GM19395 (cell line): ENCODE measurements around the gene SMARCB1.

Source experiments
- ATAC-seq: cut with Tn5 transposase; IDR thresholded peaks from one replicate; pipeline ENCODE4 v1.9.1; 2021; ENCODE audit warnings: mild to moderate bottlenecking, moderate library complexity; ENCODE audit not compliant: unreplicated experiment

The SMARCB1 gene

GRCh38 chr22:23786752-23787599 lies at the start of gene SMARCB1:
Gene SMARCB1, plus strand, starts transcription at chr22:23786966. Its CDS starts 204 bp downstream, at chr22:23787170.
- peak; percentile 67 for ATAC-seq

GRCh38 chr22:23737696-23738095 lies 49.1 kb upstream of the SMARCB1 start:
- ATAC-seq = no peak

GRCh38 chr22:23742505-23743264 lies 44.1 kb upstream of the SMARCB1 start:
- ATAC-seq = no peak

- ATAC-seq = no peak
These were observed 43.5 kb upstream of the SMARCB1 start for GRCh38 chr22:23743303-23743705.

GRCh38 chr22:23744001-23744400 lies 42.8 kb upstream of the SMARCB1 start:
- ATAC-seq = no peak

GRCh38 chr22:23744485-23744884 lies 42.3 kb upstream of the SMARCB1 start:
- ATAC-seq = no peak

- ATAC-seq = no peak
These were observed 41.0 kb upstream of the SMARCB1 start for GRCh38 chr22:23745791-23746190.

- ATAC-seq = no peak
These were observed 36.9 kb upstream of the SMARCB1 start for GRCh38 chr22:23749841-23750301.

- no peak for ATAC-seq
These were observed 36.4 kb upstream of the SMARCB1 start for GRCh38 chr22:23750367-23750713.

GRCh38 chr22:23750714-23751440 lies 35.9 kb upstream of the SMARCB1 start, which contains the start of gene ZNF70:
Gene ZNF70, minus strand, starts transcription at chr22:23751112. Its CDS starts 5,972 bp downstream, at chr22:23745140.
- peak; percentile 65 for ATAC-seq

- no peak for ATAC-seq
These were observed 35.2 kb upstream of the SMARCB1 start for GRCh38 chr22:23751441-23751996.

- ATAC-seq = no peak
These were observed 34.6 kb upstream of the SMARCB1 start for GRCh38 chr22:23752090-23752691.

GRCh38 chr22:23752750-23753149 lies 34.0 kb upstream of the SMARCB1 start:
- ATAC-seq = no peak

GRCh38 chr22:23753385-23753784 lies 33.4 kb upstream of the SMARCB1 start:
- ATAC-seq = no peak

GRCh38 chr22:23754220-23754919 lies 32.4 kb upstream of the SMARCB1 start, which contains the start of gene VPREB3:
Gene VPREB3, minus strand, starts transcription at chr22:23754425. Its CDS starts 62 bp downstream, at chr22:23754363.
- ATAC-seq = no peak

GRCh38 chr22:23754980-23755636 lies 31.7 kb upstream of the SMARCB1 start:
- ATAC-seq = no peak

GRCh38 chr22:23755711-23756110 lies 31.1 kb upstream of the SMARCB1 start:
- no peak for ATAC-seq

GRCh38 chr22:23756891-23757290 lies 29.9 kb upstream of the SMARCB1 start:
- no peak for ATAC-seq

- ATAC-seq = no peak
These were observed 27.2 kb upstream of the SMARCB1 start for GRCh38 chr22:23759566-23759965.
